PC-3 (cell line): ENCODE data around the gene DNAJC3. TPM values are rescaled to one million over a fixed set of nuclear protein-coding genes. Genes with fewer than 3 reads are reported as not detected.

ENCODE experiments used
- ATAC-seq: fragments of 200-7000 bp; cut with Tn5 transposase; 2 replicates; pipeline ENCODE4 v1.9.1; 2020; ENCODE audit warnings: mild to moderate bottlenecking, moderate library complexity
- BruUV-seq: library from RNA; stranded (reverse); fragments of 400-500 nt; replicated peaks from 2 replicates; lab custom pipeline; 2021; lab: Mats Ljungman, UMichigan
- CTCF ChIA-PET: fragments of 300-600 bp; sonication (Branson Sonifier 250); formaldehyde crosslinking; loops from one replicate; lab custom pipeline; 2022; ENCODE audit warnings: antibody characterized with exemption; lab: Charles Lee
- POLR2A ChIA-PET: fragments of 300-600 bp; sonication (Branson Sonifier 250); formaldehyde crosslinking; loops from one replicate; lab custom pipeline; 2022; ENCODE audit warnings: antibody characterized with exemption; ENCODE audit not compliant: unreplicated experiment; lab: Charles Lee
- DNase-seq: peaks from one replicate; pipeline ENCODE4 v3.0.0-alpha.2; 2015
- H2AFZ ChIP-seq: fragments of 300-600 bp; sonication (generic); 2 replicates; pipeline ENCODE4 v1.6.0; 2016; ENCODE audit warnings: antibody characterized with exemption, low read length
- H3F3A ChIP-seq: fragments of 300-600 bp; sonication (generic); one replicate; pipeline ENCODE4 v1.6.0; 2017; ENCODE audit warnings: antibody characterized with exemption, low read length, control low read depth, mild to moderate bottlenecking; ENCODE audit not compliant: unreplicated experiment
- H3K27ac ChIP-seq: fragments of 300-600 bp; sonication (generic); 2 replicates; pipeline ENCODE4 v1.5.1; 2016; ENCODE audit warnings: mild to moderate bottlenecking, low read length
- H3K27me3 ChIP-seq: fragments of 300-600 bp; sonication (generic); 2 replicates; pipeline ENCODE4 v1.6.1; 2016; ENCODE audit warnings: low read length, mixed read lengths
- H3K36me3 ChIP-seq: fragments of 300-600 bp; sonication (generic); 2 replicates; pipeline ENCODE4 v1.6.1; 2016; ENCODE audit warnings: low read depth, mixed run types, low read length, mixed read lengths
- H3K4me1 ChIP-seq: fragments of 300-600 bp; sonication (generic); 2 replicates; pipeline ENCODE4 v1.5.1; 2016; ENCODE audit warnings: low read length; ENCODE audit not compliant: insufficient read depth
- H3K4me2 ChIP-seq: fragments of 300-600 bp; sonication (generic); 2 replicates; pipeline ENCODE4 v1.6.0; 2016; ENCODE audit warnings: low read length
- H3K4me3 ChIP-seq: fragments of 300-600 bp; sonication (generic); 2 replicates; pipeline ENCODE4 v1.5.1; 2016; ENCODE audit warnings: mild to moderate bottlenecking, low read length, mixed read lengths
- H3K79me2 ChIP-seq: fragments of 300-600 bp; sonication (generic); 2 replicates; pipeline ENCODE4 v1.6.1; 2017; ENCODE audit warnings: low read length, mixed read lengths
- H3K9ac ChIP-seq: fragments of 300-600 bp; sonication (generic); 2 replicates; pipeline ENCODE4 v1.6.0; 2016; ENCODE audit warnings: mild to moderate bottlenecking, low read length
- H3K9me2 ChIP-seq: fragments of 300-600 bp; sonication (generic); replicated peaks from 2 replicates; pipeline ENCODE4 v1.6.1; 2016; ENCODE audit warnings: mixed run types, low read length, mixed read lengths
- H3K9me3 ChIP-seq: fragments of 300-600 bp; sonication (generic); 2 replicates; pipeline ENCODE4 v1.6.1; 2016; ENCODE audit warnings: low read length, mixed read lengths
- H4K20me1 ChIP-seq: fragments of 300-600 bp; sonication (generic); 2 replicates; pipeline ENCODE4 v1.6.1; 2016; ENCODE audit warnings: low read length, mixed read lengths
- CTCF ChIP-seq: fragments of 300-600 bp; sonication (generic); conservative IDR thresholded peaks from 2 replicates; pipeline ENCODE4 v1.5.1; 2017; ENCODE audit warnings: antibody characterized with exemption, low read depth, mild to moderate bottlenecking, low read length
- EZH2 ChIP-seq: fragments of 300-600 bp; sonication (generic); IDR thresholded peaks from one replicate; pipeline ENCODE4 v1.6.1; 2017; ENCODE audit warnings: antibody characterized with exemption, mild to moderate bottlenecking, low read length; ENCODE audit not compliant: unreplicated experiment
- EZH2phosphoT487 ChIP-seq: fragments of 300-600 bp; sonication (generic); IDR thresholded peaks from 2 replicates; pipeline ENCODE4 v1.6.1; 2018; ENCODE audit warnings: mild to moderate bottlenecking, antibody characterized with exemption, low read length, borderline replicate concordance
- intact Hi-C: fragments of 100-400 bp; cut with micrococcal nuclease; formaldehyde crosslinking; loops from 2 replicates; pipeline ENCODE4 v1.9.0; 2023
- total RNA-seq: library from RNA; depleted of rRNA; stranded (reverse); fragments of >200 nt; gene quantifications from 2 replicates; pipeline ENCODE4 v1.2.3, GENCODE V29; 2014

DNAJC3 gene
- total RNA-seq, 1 experiment from 2014 or later = 20.5 TPM

DNA sequence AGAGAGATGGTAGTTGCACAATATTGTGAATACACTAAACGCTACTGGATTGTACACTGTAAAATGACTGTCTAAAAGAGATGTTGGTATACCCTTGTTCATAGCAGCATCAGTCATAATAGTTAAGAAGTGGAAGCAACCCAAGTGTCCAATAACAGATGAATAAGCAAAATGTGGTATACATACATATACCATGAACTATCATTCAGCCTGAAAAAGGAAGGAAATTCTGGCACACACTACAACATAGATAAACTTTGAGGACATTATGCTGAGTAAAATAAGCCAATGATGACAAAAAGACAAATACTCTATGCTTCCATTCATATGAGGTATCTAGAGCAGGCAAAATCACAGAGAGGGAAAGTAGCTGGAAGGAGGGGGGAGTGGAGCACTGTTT lies 48.5 kb upstream of the DNAJC3 start:
- Histone ChIP-seq H3K36me3 (peaks cover 7% of the 10 kb centered on the region; the same call in 1 of the 2 replicates), H2AFZ (no peak overlapping the region), H3K27ac (no peak overlapping the region), H3K9me2 (no peaks in the 10 kb centered on the region), H3K4me3 (no peak overlapping the region), H3K79me2 (no peaks in the 10 kb centered on the region), H3K27me3 (no peaks in the 10 kb centered on the region), H3K4me1 (no peaks in the 10 kb centered on the region), H3K9ac (no peak overlapping the region), H3F3A (no peaks in the 10 kb centered on the region), H3K9me3 (peaks cover 8% of the 10 kb centered on the region; the same call in 1 of the 2 replicates), H3K4me2 (no peak overlapping the region), H4K20me1 (no peaks in the 10 kb centered on the region)
- BruUV-seq = no TSS peak
- DNase-seq = no peak
- CTCF ChIA-PET = no interaction called here
- intact Hi-C loops = loop anchor here (10.0 kb wide), 1 partner anchor 94 kb away; no protein-coding TSS in a partner anchor
- TF ChIP-seq EZH2 = no peak
- no peak for TF ChIP-seq CTCF
- no peak for TF ChIP-seq EZH2phosphoT487
- ATAC-seq = no peak
- POLR2A ChIA-PET = no interaction called here

GRCh38 chr13:95629071-95629470 lies 47.9 kb upstream of the DNAJC3 start:
- intact Hi-C loops = loop anchor here (10.0 kb wide), 1 partner anchor 94 kb away; no protein-coding TSS in a partner anchor

More at GRCh38 chr13:95629071-95629470, 47.9 kb upstream of the DNAJC3 start:
- Histone ChIP-seq H3K9ac (no peak overlapping the region), H3K79me2 (no peaks in the 10 kb centered on the region), H3K4me2 (no peak overlapping the region), H3K4me3 (no peak overlapping the region), H3K36me3 (peaks cover 7% of the 10 kb centered on the region; the same call in 1 of the 2 replicates), H3K4me1 (no peaks in the 10 kb centered on the region), H2AFZ (no peak overlapping the region), H4K20me1 (no peaks in the 10 kb centered on the region), H3K9me2 (no peaks in the 10 kb centered on the region), H3K27me3 (no peaks in the 10 kb centered on the region), H3F3A (no peaks in the 10 kb centered on the region), H3K9me3 (peaks cover 8% of the 10 kb centered on the region; the same call in 1 of the 2 replicates), H3K27ac (no peak overlapping the region)
- ChIA-PET POLR2A (no interaction called here), CTCF (no interaction called here)
- ATAC-seq = no peak
- no TSS peak for BruUV-seq
- DNase-seq = no peak
- TF ChIP-seq CTCF (no peak), EZH2phosphoT487 (no peak), EZH2 (no peak)
